A549 treated with AZD2906 at 1 μM for 4 hours (cell line): Measurements from ENCODE around the gene DGUOK. TPM values are rescaled to one million over a fixed set of nuclear protein-coding genes. Genes with fewer than 3 reads are reported as not detected.

Experiments used
- total RNA-seq: library from RNA; stranded (reverse); fragments of 200-300 nt; extraction: Qiagen RNA extraction; gene quantifications from 5 replicates; pipeline ENCODE4 v1.2.3, GENCODE V29; 2022

The DGUOK gene
- 153 to 170 TPM (median 160 TPM) in 5 replicates for total RNA-seq

DNA sequence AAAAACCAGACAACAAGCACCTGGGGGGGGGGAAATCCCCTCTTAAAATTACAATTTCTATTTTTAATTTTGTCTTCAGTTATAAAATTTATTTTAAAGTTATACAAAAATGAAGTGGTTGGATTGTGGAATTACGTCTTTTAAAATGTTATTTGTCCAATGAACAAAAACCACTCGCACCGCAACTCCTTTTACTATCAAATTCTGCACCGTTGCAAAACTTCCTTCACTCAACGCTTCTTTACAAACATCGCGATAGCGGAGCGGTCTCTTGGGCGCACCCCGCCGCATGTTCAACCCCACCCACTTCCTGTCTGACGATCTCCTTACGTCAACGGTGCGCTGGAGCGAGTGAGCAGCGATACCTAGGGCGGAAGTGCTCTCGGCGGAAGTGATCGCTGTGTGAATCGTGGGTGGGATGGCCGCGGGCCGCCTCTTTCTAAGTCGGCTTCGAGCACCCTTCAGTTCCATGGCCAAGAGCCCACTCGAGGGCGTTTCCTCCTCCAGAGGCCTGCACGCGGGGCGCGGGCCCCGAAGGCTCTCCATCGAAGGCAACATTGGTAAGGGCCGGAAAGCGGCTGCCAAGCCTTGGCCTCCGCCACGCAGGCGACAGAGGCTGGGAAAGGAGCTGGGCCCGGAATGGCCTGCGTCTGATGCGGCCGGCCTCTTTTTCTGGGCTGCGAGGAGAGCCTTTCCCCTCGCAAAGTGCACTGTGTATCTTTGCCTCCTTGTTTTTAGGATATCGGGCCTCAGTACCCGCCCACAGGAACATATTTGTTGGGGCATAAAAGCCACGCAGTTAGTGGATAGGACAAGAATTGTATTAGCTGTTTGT is at the start of gene DGUOK:
TSS of gene DGUOK (plus strand) at position 388 of the 835 bp plus-strand sequence. CDS start at position 419, 31 bp downstream.

GRCh38 chr2:73892631-73893329 is 33.9 kb upstream of the DGUOK start, which contains the start of gene ACTG2:
TSS of gene ACTG2 (plus strand) at chr2:73893008. CDS start at chr2:73901312, 8,304 bp downstream.

GRCh38 chr2:73984203-73984921 is 57.7 kb downstream of the DGUOK start, which contains the start of gene TET3:
TSS of gene TET3 (plus strand) at chr2:73984910. CDS start at chr2:73986404, 1,494 bp downstream.

Other genes with a start within 250 kb of the DGUOK start
- 70.9 to 81.8 TPM (median 73.9 TPM) in 5 replicates for gene TPRKB, start 189.5 kb upstream of the DGUOK start, total RNA-seq
- 37.2 to 42.6 TPM (median 39.3 TPM) in 5 replicates for gene DUSP11, start 146.8 kb upstream of the DGUOK start, total RNA-seq
- not detected in 5 replicates for gene C2orf78, start 142.7 kb upstream of the DGUOK start, total RNA-seq
- gene STAMBP, start 97.9 kb upstream of the DGUOK start, total RNA-seq: 47.5 to 53.5 TPM (median 51.6 TPM) in 5 replicates
- gene ACTG2, start 33.9 kb upstream of the DGUOK start, total RNA-seq: 0.26 to 0.40 TPM (median 0.31 TPM) in 5 replicates
- gene TET3, start 58.0 kb downstream of the DGUOK start, total RNA-seq: 8.4 to 10.7 TPM (median 9.9 TPM) in 5 replicates
- 117 to 140 TPM (median 121 TPM) in 5 replicates for gene BOLA3, start 221.0 kb downstream of the DGUOK start, total RNA-seq